IMR-90 (cell line): Measurements from ENCODE around the gene GBP7. TPM values are rescaled to one million over a fixed set of nuclear protein-coding genes. Genes with fewer than 3 reads are reported as not detected.

Experiments
- ATAC-seq: fragments of 200-7000 bp; cut with Tn5 transposase; 2 replicates; pipeline ENCODE4 v1.9.1; 2020; ENCODE audit warnings: low read depth, mild to moderate bottlenecking, moderate library complexity
- BruUV-seq: library from RNA; stranded (reverse); fragments of 400-500 nt; replicated peaks from 2 replicates; lab custom pipeline; 2021; lab: Mats Ljungman, UMichigan
- CTCF ChIA-PET: fragments of 300-600 bp; formaldehyde crosslinking; extraction: SDS; loops from one replicate; lab custom pipeline; 2021; ENCODE audit warnings: antibody characterized with exemption; lab: Yijun Ruan, JAX
- POLR2A ChIA-PET: fragments of 300-600 bp; sonication (Branson Sonifier 250); formaldehyde crosslinking; loops from one replicate; lab custom pipeline; 2022; ENCODE audit warnings: antibody characterized with exemption; ENCODE audit not compliant: unreplicated experiment; lab: Charles Lee
- DNase-seq: peaks from one replicate; pipeline ENCODE4 v3.0.0; 2013
- H2AFZ ChIP-seq: replicated peaks from 2 replicates; pipeline ENCODE3; 2013; ENCODE audit warnings: low read length, mild to moderate bottlenecking; ENCODE audit not compliant: poor library complexity
- H2AK5ac ChIP-seq: 2 replicates; pipeline ENCODE4 v1.6.1; 2013; ENCODE audit warnings: low read depth, low read length, inconsistent platforms
- H2AK9ac ChIP-seq: replicated peaks from 2 replicates; pipeline ENCODE3; 2013; ENCODE audit warnings: mild to moderate bottlenecking, low read depth, low read length, moderate library complexity; ENCODE audit not compliant: poor library complexity
- H2BK120ac ChIP-seq: 2 replicates; pipeline ENCODE4 v1.6.1; 2013; ENCODE audit warnings: low read depth, low read length, inconsistent platforms
- H2BK15ac ChIP-seq: 3 replicates; pipeline ENCODE4 v1.6.1; 2013; ENCODE audit warnings: low read depth, low read length, inconsistent platforms
- H2BK20ac ChIP-seq: 2 replicates; pipeline ENCODE4 v1.6.1; 2013; ENCODE audit warnings: low read depth, mild to moderate bottlenecking, inconsistent platforms, low read length, moderate library complexity
- H2BK5ac ChIP-seq: 2 replicates; pipeline ENCODE4 v1.6.1; 2013; ENCODE audit warnings: mild to moderate bottlenecking, low read depth, low read length, inconsistent platforms; ENCODE audit not compliant: poor library complexity, severe bottlenecking
- H3K14ac ChIP-seq: replicated peaks from 2 replicates; pipeline ENCODE4 v1.6.1; 2013; ENCODE audit warnings: low read depth, low read length, inconsistent platforms
- H3K18ac ChIP-seq: 2 replicates; pipeline ENCODE4 v1.6.1; 2013; ENCODE audit warnings: low read depth, low read length, control low read depth
- H3K23ac ChIP-seq: 2 replicates; pipeline ENCODE4 v1.6.1; 2013; ENCODE audit warnings: low read depth, low read length, inconsistent platforms
- H3K27ac ChIP-seq: 2 replicates; pipeline ENCODE4 v1.5.1; 2013; ENCODE audit warnings: mild to moderate bottlenecking, control low read depth, low read length; ENCODE audit not compliant: insufficient read depth
- H3K27me3 ChIP-seq: 2 replicates; pipeline ENCODE4 v1.6.1; 2013; ENCODE audit warnings: low read length; ENCODE audit not compliant: control insufficient read depth, insufficient read depth
- H3K36me3 ChIP-seq: 2 replicates; pipeline ENCODE4 v1.6.1; 2013; ENCODE audit warnings: low read length, mixed read lengths; ENCODE audit not compliant: control insufficient read depth, insufficient read depth
- H3K4ac ChIP-seq: 2 replicates; pipeline ENCODE4 v1.6.1; 2013; ENCODE audit warnings: low read depth, low read length, inconsistent platforms
- H3K4me1 ChIP-seq: 2 replicates; pipeline ENCODE4 v1.6.1; 2013; ENCODE audit warnings: low read length, mixed read lengths; ENCODE audit not compliant: control insufficient read depth, insufficient read depth
- H3K4me2 ChIP-seq: 2 replicates; pipeline ENCODE4 v1.6.1; 2013; ENCODE audit warnings: low read depth, mild to moderate bottlenecking, control low read depth, low read length, moderate library complexity
- H3K4me3 ChIP-seq: 2 replicates; pipeline ENCODE4 v1.5.1; 2013; ENCODE audit warnings: low read depth, mild to moderate bottlenecking, control low read depth, low read length, moderate library complexity; ENCODE audit not compliant: insufficient read depth
- H3K56ac ChIP-seq: 2 replicates; pipeline ENCODE4 v1.6.1; 2013; ENCODE audit warnings: low read length, inconsistent platforms; ENCODE audit not compliant: insufficient read depth; ENCODE audit errors: extremely low read depth
- H3K79me1 ChIP-seq, 2 experiments: 2 replicates each; pipeline ENCODE4 v1.6.1; 2013; ENCODE audit warnings: low read length in 2 of 2, inconsistent platforms in 1 of 2, low read depth in 1 of 2
- H3K9ac ChIP-seq: 2 replicates; pipeline ENCODE4 v1.6.1; 2013; ENCODE audit warnings: low read depth, low read length, control low read depth
- H3K9me1 ChIP-seq: 2 replicates; pipeline ENCODE4 v1.6.1; 2013; ENCODE audit warnings: low read length, inconsistent platforms; ENCODE audit not compliant: insufficient read depth
- H3K9me3 ChIP-seq: 2 replicates; pipeline ENCODE4 v1.6.1; 2013; ENCODE audit warnings: low read length; ENCODE audit not compliant: control insufficient read depth, insufficient read depth
- H4K20me1 ChIP-seq: 2 replicates; pipeline ENCODE4 v1.6.1; 2013; ENCODE audit warnings: low read length, inconsistent platforms; ENCODE audit not compliant: insufficient read depth
- H4K5ac ChIP-seq: 2 replicates; pipeline ENCODE4 v1.6.1; 2013; ENCODE audit warnings: mild to moderate bottlenecking, low read depth, low read length, control low read depth
- H4K8ac ChIP-seq, 2 experiments: 2 replicates each; pipeline ENCODE4 v1.6.1; 2013; ENCODE audit warnings: low read depth in 2 of 2, low read length in 2 of 2, control low read depth in 1 of 2, inconsistent platforms in 1 of 2
- H4K91ac ChIP-seq: 2 replicates; pipeline ENCODE4 v1.6.1; 2013; ENCODE audit warnings: low read depth, low read length, inconsistent platforms; ENCODE audit not compliant: insufficient read depth
- CEBPB ChIP-seq: IDR thresholded peaks from 2 replicates; pipeline ENCODE4 v1.6.1; 2012; ENCODE audit warnings: low read depth, low read length, improper control_type of control experiment
- CHD1 ChIP-seq: IDR thresholded peaks from 2 replicates; pipeline ENCODE4 v1.6.1; 2012; ENCODE audit warnings: low read depth, low read length, improper control_type of control experiment
- MAZ ChIP-seq: IDR thresholded peaks from 2 replicates; pipeline ENCODE4 v1.6.1; 2012; ENCODE audit warnings: low read depth, mild to moderate bottlenecking, low read length, improper control_type of control experiment, moderate library complexity, borderline replicate concordance
- NFE2L2 ChIP-seq: fragments of 150-350 bp; IDR thresholded peaks from 2 replicates; pipeline ENCODE4 v1.6.1; 2016; ENCODE audit warnings: low read depth, mild to moderate bottlenecking, low read length
- SMC3 ChIP-seq: fragments of 150-350 bp; IDR thresholded peaks from 2 replicates; pipeline ENCODE4 v1.6.1; 2016; ENCODE audit warnings: low read depth, mild to moderate bottlenecking, antibody characterized with exemption, low read length, moderate library complexity
- WGBS, 2 experiments: methylation state at CpG; one replicate each; pipeline versions ENCODE4 v1.1.5 to v1.1.7; 2013; ENCODE audit warnings: missing lambda C conversion rate in 2 of 2; ENCODE audit not compliant: insufficient read length in 1 of 2; ENCODE audit errors: extremely low coverage in 2 of 2; 5-methylcytosine and 5-hydroxymethylcytosine counted together
- dilution Hi-C: fragments of 300-500 bp; cut with HindIII; formaldehyde crosslinking; loops from one replicate; pipeline ENCODE4 v1.14.3; 2018; ENCODE audit warnings: low sequenced_read_pairs; ENCODE audit not compliant: unreplicated experiment
- in situ Hi-C: fragments of 300-500 bp; cut with MboI; formaldehyde crosslinking; loops from 3 replicates; pipeline ENCODE4 v1.14.3; 2019; ENCODE audit warnings: low sequenced_read_pairs, inconsistent platforms, mixed read lengths
- intact Hi-C: fragments of 100-400 bp; cut with micrococcal nuclease; formaldehyde crosslinking; loops from 2 replicates; pipeline ENCODE4 v1.10.0; 2022
- polyA plus RNA-seq, 3 experiments: library from polyadenylated mRNA; depleted of rRNA; stranded (reverse); fragments of >200 nt; gene quantifications; 2 replicates each; pipeline ENCODE4 v1.2.3, GENCODE V29; 2012; ENCODE audit warnings: low replicate concordance in 1 of 3
- total RNA-seq: library from RNA; depleted of rRNA; stranded (reverse); fragments of >200 nt; gene quantifications from 2 replicates; pipeline ENCODE4 v1.2.3, GENCODE V29; 2012

Gene GBP7
- total and polyA plus RNA-seq, 2 of the 4 experiments (the other 2 are of a cell fraction): not detected

- Histone ChIP-seq H3K9me3 (no peaks in the 10 kb centered on the region), H4K5ac (no peak overlapping the region), H3K36me3 (no peaks in the 10 kb centered on the region), H2BK20ac (no peak overlapping the region), H3K18ac (no peak overlapping the region), H2BK120ac (no peak overlapping the region), H3K4me3 (no peak overlapping the region), H4K91ac (no peak overlapping the region), H2AK5ac (no peak overlapping the region), H2BK15ac (no peak overlapping the region), H4K8ac (no peak overlapping the region), H4K20me1 (no peaks in the 10 kb centered on the region), H3K4me1 (no peaks in the 10 kb centered on the region), H3K4ac (no peak overlapping the region), H3K23ac (no peak overlapping the region), H3K27me3 (peaks cover 3% of the 10 kb centered on the region), H2AFZ (no peak overlapping the region), H3K4me2 (no peak overlapping the region), H3K9me1 (no peaks in the 10 kb centered on the region), H3K56ac (no peak overlapping the region), H3K9ac (no peak overlapping the region), H3K27ac (no peak overlapping the region), H3K14ac (no peak overlapping the region), H3K79me1 (no peaks in the 10 kb centered on the region), H2AK9ac (no peak overlapping the region), H2BK5ac (no peak overlapping the region)
- no CpG with 5 or more reads among the region's 1 CpG for WGBS, 2 experiments
- no TSS peak for BruUV-seq
- dilution Hi-C loops: no loop called here
- intact Hi-C loops: no loop called here
- POLR2A ChIA-PET: no interaction called here
- DNase-seq: no peak
- in situ Hi-C loops: no loop called here
- TF ChIP-seq CEBPB (no peak), SMC3 (no peak), MAZ (no peak), NFE2L2 (no peak), CHD1 (no peak)
- CTCF ChIA-PET: no interaction called here
- ATAC-seq: no peak
Measured at GRCh38 chr1:89199525-89200031, 23.8 kb upstream of the GBP7 start.
